ENCODE results near the gene COPS8. TPM values are rescaled to one million over a fixed set of nuclear protein-coding genes. Genes with fewer than 3 reads are reported as not detected.
A peak's percentile ranks its signal among the peaks of the same experiment; 100 is the strongest.

Gene COPS8
- total RNA-seq, 1 donor from 2014 or later: 156 TPM

GRCh38 chr2:237130562-237131421 is 45.1 kb downstream of the COPS8 start:
- no peak for DNase-seq (ENCODE audit: low spot score)

- peak; percentile 71 for DNase-seq (ENCODE audit: low spot score)
These were observed 46.3 kb downstream of the COPS8 start for GRCh38 chr2:237131749-237132533.

GRCh38 chr2:237132799-237133198 is 47.1 kb downstream of the COPS8 start:
- no peak for DNase-seq (ENCODE audit: low spot score)

GRCh38 chr2:237134321-237135230 is 48.9 kb downstream of the COPS8 start:
- DNase-seq (ENCODE audit: low spot score): peak; percentile 67

- no peak for DNase-seq (ENCODE audit: low spot score)
These were observed 51.1 kb downstream of the COPS8 start for GRCh38 chr2:237136824-237137223.

GRCh38 chr2:237137626-237138323 is 52.1 kb downstream of the COPS8 start:
- peak; percentile 60 for DNase-seq (ENCODE audit: low spot score)

GRCh38 chr2:237139123-237139675 is 53.5 kb downstream of the COPS8 start:
- DNase-seq (ENCODE audit: low spot score): no peak

GRCh38 chr2:237140689-237141285 is 55.1 kb downstream of the COPS8 start:
- DNase-seq (ENCODE audit: low spot score): peak; percentile 29

GRCh38 chr2:237141571-237142051 is 55.9 kb downstream of the COPS8 start:
- no peak for DNase-seq (ENCODE audit: low spot score)

GRCh38 chr2:237143118-237143517 is 57.4 kb downstream of the COPS8 start:
- no peak for DNase-seq (ENCODE audit: low spot score)

GRCh38 chr2:237143676-237144440 is 58.2 kb downstream of the COPS8 start:
- no peak for DNase-seq (ENCODE audit: low spot score)

- DNase-seq (ENCODE audit: low spot score): no peak
These were observed 58.8 kb downstream of the COPS8 start for GRCh38 chr2:237144516-237144915.

- DNase-seq (ENCODE audit: low spot score): no peak
These were observed 61.6 kb downstream of the COPS8 start for GRCh38 chr2:237147317-237147716.

GRCh38 chr2:237148624-237149023 is 62.9 kb downstream of the COPS8 start:
- DNase-seq (ENCODE audit: low spot score): no peak

GRCh38 chr2:237149425-237149824 is 63.7 kb downstream of the COPS8 start:
- peak; percentile 67 for DNase-seq (ENCODE audit: low spot score)
